ENCODE measurements around the gene IRAK4.
A peak's percentile ranks its signal among the peaks of the same experiment; 100 is the strongest.

The IRAK4 gene

GRCh38 chr12:43758728-43759563, at the start of gene IRAK4, which contains the start of gene PUS7L:
Gene IRAK4 (plus strand): TSS chr12:43758951. CDS start chr12:43768112, 9,161 bp downstream.
Gene PUS7L (minus strand): TSS chr12:43758790. CDS start chr12:43755245, 3,545 bp downstream.
- H3K4me3 ChIP-seq (replicated peaks; ENCODE audit: low read depth, low read length): peak within 1 kb of the TSS; percentile 79
- peak; percentile 98 for DNase-seq (ENCODE audit: low read depth)
- TF ChIP-seq, protein P1, sequence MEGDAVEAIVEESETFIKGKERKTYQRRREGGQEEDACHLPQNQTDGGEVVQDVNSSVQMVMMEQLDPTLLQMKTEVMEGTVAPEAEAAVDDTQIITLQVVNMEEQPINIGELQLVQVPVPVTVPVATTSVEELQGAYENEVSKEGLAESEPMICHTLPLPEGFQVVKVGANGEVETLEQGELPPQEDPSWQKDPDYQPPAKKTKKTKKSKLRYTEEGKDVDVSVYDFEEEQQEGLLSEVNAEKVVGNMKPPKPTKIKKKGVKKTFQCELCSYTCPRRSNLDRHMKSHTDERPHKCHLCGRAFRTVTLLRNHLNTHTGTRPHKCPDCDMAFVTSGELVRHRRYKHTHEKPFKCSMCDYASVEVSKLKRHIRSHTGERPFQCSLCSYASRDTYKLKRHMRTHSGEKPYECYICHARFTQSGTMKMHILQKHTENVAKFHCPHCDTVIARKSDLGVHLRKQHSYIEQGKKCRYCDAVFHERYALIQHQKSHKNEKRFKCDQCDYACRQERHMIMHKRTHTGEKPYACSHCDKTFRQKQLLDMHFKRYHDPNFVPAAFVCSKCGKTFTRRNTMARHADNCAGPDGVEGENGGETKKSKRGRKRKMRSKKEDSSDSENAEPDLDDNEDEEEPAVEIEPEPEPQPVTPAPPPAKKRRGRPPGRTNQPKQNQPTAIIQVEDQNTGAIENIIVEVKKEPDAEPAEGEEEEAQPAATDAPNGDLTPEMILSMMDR (IDR thresholded peaks at IDR 0.05; ENCODE audit: low read length, missing control alignments): peak; percentile 40

DNA sequence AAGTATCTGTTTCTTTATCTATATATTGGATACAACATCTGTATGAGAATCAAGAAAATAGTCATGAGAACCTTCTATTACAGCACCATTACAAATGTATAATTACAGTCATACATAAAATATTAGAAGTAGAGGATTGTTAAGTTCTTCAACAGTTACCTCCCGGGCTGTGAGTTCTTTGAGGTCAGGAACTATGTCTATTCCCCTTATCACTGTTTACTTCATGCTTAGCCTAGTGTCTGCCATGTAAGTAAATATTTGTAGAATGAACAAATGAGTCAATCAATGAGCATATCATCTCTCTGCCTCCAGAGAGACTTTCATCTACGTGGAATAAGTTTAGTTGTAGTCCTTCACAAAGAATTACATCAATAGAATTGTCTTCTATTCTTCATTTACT, 47.4 kb upstream of the IRAK4 start:
- H3K4me3 ChIP-seq (replicated peaks; ENCODE audit: low read depth, low read length): no peak overlapping the region
- TF ChIP-seq, protein P1 (IDR thresholded peaks at IDR 0.05; ENCODE audit: low read length, missing control alignments): no peak
- DNase-seq (ENCODE audit: low read depth): no peak

GRCh38 chr12:43722621-43723020, 36.1 kb upstream of the IRAK4 start:
- no peak overlapping the region for H3K4me3 ChIP-seq (replicated peaks; ENCODE audit: low read depth, low read length)
- no peak for DNase-seq (ENCODE audit: low read depth)
- TF ChIP-seq, protein P1 (IDR thresholded peaks at IDR 0.05; ENCODE audit: low read length, missing control alignments): no peak

DNA sequence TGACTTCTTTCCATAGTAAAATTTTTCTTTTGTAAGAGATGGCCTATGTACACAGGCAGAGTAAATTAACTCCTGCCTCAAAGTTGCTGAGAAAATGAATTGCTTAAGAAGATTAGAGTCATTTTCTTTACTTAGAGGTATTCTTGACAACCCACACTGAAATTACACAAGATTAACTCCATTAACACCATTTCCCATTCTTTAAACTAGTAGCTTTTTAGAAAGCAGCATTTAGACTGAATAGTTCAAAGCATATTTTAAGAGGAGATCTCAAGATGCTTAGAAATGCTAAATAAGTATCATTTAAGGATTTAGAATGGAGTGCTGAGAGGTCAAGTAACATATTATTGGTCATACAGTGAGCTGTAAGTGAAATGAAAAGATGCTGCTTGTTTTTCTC, 35.6 kb upstream of the IRAK4 start:
- TF ChIP-seq, protein P1 (IDR thresholded peaks at IDR 0.05; ENCODE audit: low read length, missing control alignments): no peak
- no peak for DNase-seq (ENCODE audit: low read depth)
- H3K4me3 ChIP-seq (replicated peaks; ENCODE audit: low read depth, low read length): no peak overlapping the region

- DNase-seq (ENCODE audit: low read depth): peak; percentile 30
- TF ChIP-seq, protein P1 (IDR thresholded peaks at IDR 0.05; ENCODE audit: low read length, missing control alignments): peak; percentile 17
- no peak overlapping the region for H3K4me3 ChIP-seq (replicated peaks; ENCODE audit: low read depth, low read length)
These were observed 30.6 kb upstream of the IRAK4 start for GRCh38 chr12:43728117-43728516.

DNA sequence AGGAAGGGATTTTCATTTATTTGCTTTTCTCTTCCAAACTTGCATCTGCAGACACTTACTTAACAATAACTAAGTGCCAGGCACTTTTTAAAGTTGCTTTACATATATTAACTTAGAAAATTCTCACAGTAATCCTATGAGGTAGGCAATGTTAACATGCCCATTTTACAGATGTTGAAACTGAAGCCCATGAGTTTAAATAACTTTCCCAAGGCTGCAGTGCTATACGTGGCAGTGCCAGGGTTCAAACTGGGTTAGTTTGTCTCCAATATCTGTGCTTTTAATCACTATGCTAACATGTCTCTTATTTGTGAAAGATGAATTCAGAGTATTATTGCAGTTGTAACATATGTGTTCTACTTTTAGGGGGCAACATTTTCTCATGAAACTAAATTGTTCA, 30.1 kb upstream of the IRAK4 start:
- no peak for DNase-seq (ENCODE audit: low read depth)
- TF ChIP-seq, protein P1 (IDR thresholded peaks at IDR 0.05; ENCODE audit: low read length, missing control alignments): no peak
- H3K4me3 ChIP-seq (replicated peaks; ENCODE audit: low read depth, low read length): no peak overlapping the region
